Suprapubic skin (tissue), 4 donors: ENCODE measurements around the gene ENKD1. TPM values are rescaled to one million over a fixed set of nuclear protein-coding genes. Genes with fewer than 3 reads are reported as not detected.

Source experiments
- DNase-seq, 2 donors: peaks; one replicate each; pipeline ENCODE4 v3.0.0-alpha.2; 2019; ENCODE audit warnings: low spot score in 2 of 2
- H3K27ac ChIP-seq: fragments of 200-600 bp; sonication (generic); one replicate; pipeline ENCODE4 v1.5.1; 2019
- H3K27me3 ChIP-seq: fragments of 200-600 bp; sonication (generic); one replicate; pipeline ENCODE4 v1.5.1; 2019
- H3K36me3 ChIP-seq: fragments of 200-600 bp; sonication (generic); one replicate; pipeline ENCODE4 v1.5.1; 2019
- H3K4me1 ChIP-seq: fragments of 200-600 bp; sonication (generic); one replicate; pipeline ENCODE4 v1.5.1; 2019
- H3K4me3 ChIP-seq: fragments of 200-600 bp; sonication (generic); one replicate; pipeline ENCODE4 v1.5.1; 2019; ENCODE audit warnings: mild to moderate bottlenecking
- H3K9me3 ChIP-seq: fragments of 200-600 bp; sonication (generic); one replicate; pipeline ENCODE4 v1.5.1; 2019
- CTCF ChIP-seq, 2 donors: fragments of 200-600 bp in 1 of 2; fragments of 450-650 bp in 1 of 2; sonication (generic) in 1 of 2; IDR thresholded peaks; one replicate each; pipeline ENCODE4 v1.5.1; 2016 to 2019; ENCODE audit warnings: antibody characterized with exemption in 2 of 2, mild to moderate bottlenecking in 1 of 2, moderate library complexity in 1 of 2
- EP300 ChIP-seq: sonication (generic); formaldehyde crosslinking; IDR thresholded peaks from one replicate; pipeline ENCODE4 v1.6.1; 2017; ENCODE audit warnings: antibody characterized with exemption
- POLR2A ChIP-seq, 2 donors: fragments of 450-650 bp; IDR thresholded peaks; one replicate each; pipeline ENCODE4 v1.6.1; 2017; ENCODE audit warnings: antibody characterized with exemption in 2 of 2, mild to moderate bottlenecking in 2 of 2, moderate library complexity in 2 of 2
- POLR2AphosphoS5 ChIP-seq, 3 donors: sonication (generic); formaldehyde crosslinking; IDR thresholded peaks; one replicate each; pipeline ENCODE4 v1.6.1; 2017; ENCODE audit warnings: antibody characterized with exemption in 3 of 3
- WGBS: methylation state at CpG from one replicate; pipeline ENCODE4 v1.1.5; 2018; 5-methylcytosine and 5-hydroxymethylcytosine counted together
- total RNA-seq, 4 donors: library from RNA; depleted of rRNA; stranded (reverse); fragments of >200 nt; gene quantifications; one replicate each; pipeline ENCODE4 v1.1.0, GENCODE V29; 2016

ENKD1 gene
- total RNA-seq, 4 donors from 2014 or later = 10.1 to 33.6 (median 13.7) TPM

DNA sequence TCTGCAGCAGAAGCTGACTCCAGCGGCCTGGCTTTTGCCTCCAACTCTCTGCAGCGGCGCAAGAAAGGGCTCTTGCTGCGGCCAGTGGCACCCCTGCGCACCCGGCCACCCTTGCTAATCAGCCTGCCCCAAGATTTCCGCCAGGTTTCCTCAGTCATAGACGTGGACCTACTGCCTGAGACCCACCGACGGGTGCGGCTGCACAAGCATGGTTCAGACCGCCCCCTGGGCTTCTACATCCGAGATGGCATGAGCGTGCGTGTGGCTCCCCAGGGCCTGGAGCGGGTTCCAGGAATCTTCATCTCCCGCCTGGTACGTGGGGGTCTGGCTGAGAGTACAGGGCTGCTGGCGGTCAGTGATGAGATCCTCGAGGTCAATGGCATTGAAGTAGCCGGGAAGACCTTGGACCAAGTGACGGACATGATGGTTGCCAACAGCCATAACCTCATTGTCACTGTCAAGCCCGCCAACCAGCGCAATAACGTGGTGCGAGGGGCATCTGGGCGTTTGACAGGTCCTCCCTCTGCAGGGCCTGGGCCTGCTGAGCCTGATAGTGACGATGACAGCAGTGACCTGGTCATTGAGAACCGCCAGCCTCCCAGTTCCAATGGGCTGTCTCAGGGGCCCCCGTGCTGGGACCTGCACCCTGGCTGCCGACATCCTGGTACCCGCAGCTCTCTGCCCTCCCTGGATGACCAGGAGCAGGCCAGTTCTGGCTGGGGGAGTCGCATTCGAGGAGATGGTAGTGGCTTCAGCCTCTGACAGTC lies 4.5 kb downstream of the ENKD1 start:
- Histone ChIP-seq H3K4me3 (no peak overlapping the region), H3K36me3 (peaks cover 27% of the 10 kb centered on the region), H3K27me3 (no peaks in the 10 kb centered on the region), H3K9me3 (no peaks in the 10 kb centered on the region), H3K4me1 (peaks cover 43% of the 10 kb centered on the region), H3K27ac (no peak overlapping the region)
- peak in 1 of 2 donors; percentile 66 for DNase-seq
- 90% methylated on average over 11 of the region's 34 CpGs for WGBS
- TF ChIP-seq POLR2A (IDR thresholded peaks at IDR 0.05) (no peak), EP300 (no peak), CTCF (IDR thresholded peaks at IDR 0.05) (no peak), POLR2AphosphoS5 (IDR thresholded peaks at IDR 0.05) (no peak)

DNA sequence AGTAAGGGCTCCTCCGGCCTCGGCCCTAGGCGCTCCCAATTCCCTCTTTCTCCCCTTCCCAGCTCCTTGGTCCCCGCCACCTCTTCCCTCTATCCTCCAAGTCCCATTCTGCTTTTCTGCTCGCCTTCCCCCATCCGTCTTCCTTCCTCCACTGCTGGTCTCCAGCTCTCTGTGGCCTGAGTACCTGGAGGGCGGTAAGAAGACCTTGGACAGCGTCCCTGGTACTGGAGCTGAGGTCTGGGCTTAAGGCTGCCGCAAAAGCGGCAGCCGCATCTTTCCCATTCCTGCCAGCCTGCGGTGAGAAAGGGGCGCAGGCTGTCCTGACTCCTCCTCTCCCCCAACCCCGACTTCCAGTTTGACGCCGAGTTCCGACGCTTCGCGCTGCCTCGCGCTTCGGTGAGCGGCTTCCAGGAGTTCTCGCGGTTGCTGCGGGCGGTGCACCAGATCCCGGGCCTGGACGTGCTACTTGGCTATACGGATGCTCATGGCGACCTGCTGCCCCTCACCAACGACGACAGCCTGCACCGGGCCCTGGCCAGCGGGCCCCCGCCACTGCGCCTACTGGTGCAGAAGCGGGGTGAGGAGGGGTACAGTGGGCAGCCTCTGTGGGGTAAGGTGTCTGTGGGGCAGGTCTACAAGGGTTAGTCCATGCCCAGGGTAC lies 5.3 kb downstream of the ENKD1 start:
- Histone ChIP-seq H3K36me3 (peaks cover 31% of the 10 kb centered on the region), H3K4me3 (peak overlapping the region; percentile 76), H3K27me3 (no peaks in the 10 kb centered on the region), H3K4me1 (peaks cover 35% of the 10 kb centered on the region), H3K9me3 (no peaks in the 10 kb centered on the region), H3K27ac (peak overlapping the region; percentile 90)
- WGBS = 14% methylated on average over 18 of the region's 39 CpGs
- TF ChIP-seq CTCF (IDR thresholded peaks at IDR 0.05) (no peak), EP300 (no peak), POLR2AphosphoS5 (IDR thresholded peaks at IDR 0.05) (no peak), POLR2A (IDR thresholded peaks at IDR 0.05) (no peak)
- peak in 1 of 2 donors; percentile 73 for DNase-seq

DNA sequence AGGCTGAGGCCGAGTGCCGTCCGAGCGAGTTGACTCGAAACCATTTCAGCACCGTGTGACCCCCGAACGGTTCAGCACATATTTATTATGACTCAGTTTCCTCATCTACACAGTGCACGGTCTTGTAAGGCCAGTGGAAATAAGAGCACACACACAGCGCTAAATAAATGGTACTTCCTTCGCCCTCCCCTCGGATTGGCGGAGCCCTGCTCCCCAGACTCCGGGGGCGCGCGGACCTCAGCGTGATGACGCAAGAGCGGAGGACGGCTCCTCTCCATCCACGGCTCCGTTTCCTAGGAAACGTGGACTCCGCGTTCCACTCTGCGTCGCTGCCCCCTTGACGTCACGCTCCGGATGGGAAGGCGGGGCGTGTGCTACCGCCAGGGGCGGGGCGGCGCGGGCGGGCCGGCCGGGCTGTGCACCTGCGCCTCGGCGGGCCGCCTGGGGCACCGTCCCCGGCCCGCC lies 6.0 kb downstream of the ENKD1 start, which contains the start of gene PARD6A:
PARD6A (plus strand) TSS at position 397 of the 465 bp plus-strand sequence. CDS start 79 bp downstream, outside the sequence.
- no peaks in the 10 kb centered on the region for H3K27me3 ChIP-seq
- H3K9me3 ChIP-seq = no peaks in the 10 kb centered on the region
- H3K4me1 ChIP-seq = peaks cover 29% of the 10 kb centered on the region
- TF ChIP-seq POLR2AphosphoS5 (IDR thresholded peaks at IDR 0.05) (peak in 2 of 3 donors; percentile 31 to 79), POLR2A (IDR thresholded peaks at IDR 0.05) (no peak), CTCF (IDR thresholded peaks at IDR 0.05) (no peak), EP300 (no peak)
- WGBS = 0% methylated on average over 7 of the region's 48 CpGs
- H3K27ac ChIP-seq = peak within 1 kb of the TSS; percentile 90
- H3K36me3 ChIP-seq = peaks cover 31% of the 10 kb centered on the region
- DNase-seq = peak; percentile 97
- peak within 1 kb of the TSS; percentile 76 for H3K4me3 ChIP-seq

GRCh38 chr16:67659675-67660563 lies 6.6 kb downstream of the ENKD1 start, which contains the start of gene ACD:
TSS of gene ACD (minus strand) at chr16:67660260. CDS start at chr16:67660220, 40 bp downstream.
- Histone ChIP-seq H3K36me3 (peaks cover 31% of the 10 kb centered on the region), H3K9me3 (no peaks in the 10 kb centered on the region), H3K4me3 (peak within 1 kb of the TSS; percentile 76), H3K4me1 (peaks cover 24% of the 10 kb centered on the region), H3K27me3 (peaks cover 2% of the 10 kb centered on the region), H3K27ac (peak within 1 kb of the TSS; percentile 90)
- TF ChIP-seq POLR2A (IDR thresholded peaks at IDR 0.05) (peak in 1 of 2 donors; percentile 31), CTCF (IDR thresholded peaks at IDR 0.05) (no peak), POLR2AphosphoS5 (IDR thresholded peaks at IDR 0.05) (peak in 1 of 3 donors; percentile 16), EP300 (no peak)
- peak; percentile 93 for DNase-seq
- WGBS = 3% methylated on average over 13 of the region's 83 CpGs
